Vagina (tissue), 2 donors: ENCODE results near the gene FAM237B.

ENCODE experiments used
- POLR2A ChIP-seq, 2 donors: fragments of 450-650 bp; IDR thresholded peaks; one replicate each; pipeline ENCODE4 v1.6.1; 2017; ENCODE audit warnings: antibody characterized with exemption in 2 of 2, mild to moderate bottlenecking in 2 of 2, moderate library complexity in 2 of 2
- POLR2AphosphoS5 ChIP-seq, 2 donors: sonication (generic); formaldehyde crosslinking; IDR thresholded peaks; one replicate each; pipeline ENCODE4 v1.9.0; 2017; ENCODE audit warnings: antibody characterized with exemption in 2 of 2, mild to moderate bottlenecking in 2 of 2, low read depth in 1 of 2; ENCODE audit not compliant: insufficient read depth in 1 of 2
- TF ChIP-seq, protein P1 (sequence below), 3 experiments: fragments of 450-650 bp in 2 of 3; fragments of 200-600 bp in 1 of 3; sonication (generic) in 1 of 3; IDR thresholded peaks; one replicate each; pipeline ENCODE4 v1.5.1; 2017 to 2019; ENCODE audit warnings: antibody characterized with exemption in 3 of 3, mild to moderate bottlenecking in 2 of 3, moderate library complexity in 2 of 3

- TF ChIP-seq, protein P1, sequence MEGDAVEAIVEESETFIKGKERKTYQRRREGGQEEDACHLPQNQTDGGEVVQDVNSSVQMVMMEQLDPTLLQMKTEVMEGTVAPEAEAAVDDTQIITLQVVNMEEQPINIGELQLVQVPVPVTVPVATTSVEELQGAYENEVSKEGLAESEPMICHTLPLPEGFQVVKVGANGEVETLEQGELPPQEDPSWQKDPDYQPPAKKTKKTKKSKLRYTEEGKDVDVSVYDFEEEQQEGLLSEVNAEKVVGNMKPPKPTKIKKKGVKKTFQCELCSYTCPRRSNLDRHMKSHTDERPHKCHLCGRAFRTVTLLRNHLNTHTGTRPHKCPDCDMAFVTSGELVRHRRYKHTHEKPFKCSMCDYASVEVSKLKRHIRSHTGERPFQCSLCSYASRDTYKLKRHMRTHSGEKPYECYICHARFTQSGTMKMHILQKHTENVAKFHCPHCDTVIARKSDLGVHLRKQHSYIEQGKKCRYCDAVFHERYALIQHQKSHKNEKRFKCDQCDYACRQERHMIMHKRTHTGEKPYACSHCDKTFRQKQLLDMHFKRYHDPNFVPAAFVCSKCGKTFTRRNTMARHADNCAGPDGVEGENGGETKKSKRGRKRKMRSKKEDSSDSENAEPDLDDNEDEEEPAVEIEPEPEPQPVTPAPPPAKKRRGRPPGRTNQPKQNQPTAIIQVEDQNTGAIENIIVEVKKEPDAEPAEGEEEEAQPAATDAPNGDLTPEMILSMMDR (IDR thresholded peaks at IDR 0.05): no peak
- TF ChIP-seq POLR2A (IDR thresholded peaks at IDR 0.05) (no peak), POLR2AphosphoS5 (IDR thresholded peaks at IDR 0.05; ENCODE audit: insufficient read depth in 1 of 2, low read depth in 1 of 2) (no peak)
Measured at GRCh38 chr7:90320801-90321494, at the start of gene FAM237B.
